OCI-LY1 (cell line): Measurements from ENCODE around the gene ATIC.

Source experiments
- H2AFZ ChIP-seq: fragments of 200-600 bp; sonication (generic), shearing (Covaris generic); 2 replicates; pipeline ENCODE4 v1.6.0; 2014; ENCODE audit warnings: antibody characterized with exemption, mild to moderate bottlenecking, low read length
- H3F3A ChIP-seq: fragments of 200-600 bp; sonication (generic), shearing (Covaris generic); 2 replicates; pipeline ENCODE4 v1.6.0; 2014; ENCODE audit warnings: mild to moderate bottlenecking, antibody characterized with exemption, low read length, moderate library complexity; ENCODE audit not compliant: insufficient read depth
- H3K27ac ChIP-seq: fragments of 200-600 bp; sonication (generic); 2 replicates; pipeline ENCODE4 v1.5.1; 2014; ENCODE audit warnings: low read length, mixed run types, mild to moderate bottlenecking, low read depth; ENCODE audit not compliant: poor library complexity, severe bottlenecking
- H3K27me3 ChIP-seq: fragments of 200-600 bp; sonication (generic); 2 replicates; pipeline ENCODE4 v1.6.0; 2014; ENCODE audit warnings: antibody characterized with exemption, mild to moderate bottlenecking, low read length, moderate library complexity; ENCODE audit not compliant: insufficient read depth
- H3K36me3 ChIP-seq: fragments of 200-600 bp; sonication (generic); 2 replicates; pipeline ENCODE4 v1.6.1; 2014; ENCODE audit warnings: mild to moderate bottlenecking, antibody characterized with exemption, low read length, moderate library complexity, mixed read lengths; ENCODE audit not compliant: insufficient read depth
- H3K4me1 ChIP-seq: fragments of 200-600 bp; sonication (generic); 2 replicates; pipeline ENCODE4 v1.5.1; 2014; ENCODE audit warnings: mild to moderate bottlenecking, low read length, moderate library complexity; ENCODE audit not compliant: insufficient read depth, severe bottlenecking
- H3K4me2 ChIP-seq: fragments of 200-600 bp; sonication (generic), shearing (Covaris generic); 2 replicates; pipeline ENCODE4 v1.6.1; 2014; ENCODE audit warnings: low read length
- H3K4me3 ChIP-seq: fragments of 200-600 bp; sonication (generic); 2 replicates; pipeline ENCODE4 v1.5.1; 2014; ENCODE audit warnings: low read length, low read depth, mild to moderate bottlenecking, mixed read lengths; ENCODE audit not compliant: poor library complexity, severe bottlenecking
- H3K79me2 ChIP-seq: fragments of 200-600 bp; shearing (Covaris generic); 2 replicates; pipeline ENCODE4 v1.6.1; 2016; ENCODE audit warnings: mixed run types, low read length, mixed read lengths; ENCODE audit not compliant: insufficient read depth
- H3K9ac ChIP-seq: fragments of 200-600 bp; sonication (generic), shearing (Covaris generic); 2 replicates; pipeline ENCODE4 v1.6.1; 2014; ENCODE audit warnings: mild to moderate bottlenecking, low read length, mixed read lengths
- H3K9me2 ChIP-seq: fragments of 200-600 bp; sonication (generic), shearing (Covaris generic); 2 replicates; pipeline ENCODE4 v1.6.1; 2014; ENCODE audit warnings: low read depth, mild to moderate bottlenecking, low read length, mixed read lengths
- H3K9me3 ChIP-seq: fragments of 200-600 bp; shearing (Covaris generic); 2 replicates; pipeline ENCODE4 v1.6.1; 2014; ENCODE audit warnings: low read length, mixed read lengths
- H4K20me1 ChIP-seq: fragments of 200-600 bp; sonication (generic), shearing (Covaris generic); 2 replicates; pipeline ENCODE4 v1.6.0; 2016; ENCODE audit warnings: mild to moderate bottlenecking, low read length; ENCODE audit not compliant: insufficient read depth
- CTCF ChIP-seq: fragments of 200-600 bp; sonication (generic), shearing (Covaris generic); IDR thresholded peaks from 2 replicates; pipeline ENCODE4 v1.5.1; 2017; ENCODE audit warnings: mild to moderate bottlenecking, antibody characterized with exemption, low read length, moderate library complexity, mixed read lengths
- EZH2 ChIP-seq: fragments of 200-600 bp; sonication (generic), shearing (Covaris generic); IDR thresholded peaks from 2 replicates; pipeline ENCODE4 v1.8.0; 2017; ENCODE audit warnings: borderline replicate concordance, mixed run types, mild to moderate bottlenecking, antibody characterized with exemption, low read length, moderate library complexity, mixed read lengths

Gene ATIC

GRCh38 chr2:215290980-215291599, 20.8 kb upstream of the ATIC start:
- H3K4me2 ChIP-seq: no peak overlapping the region

GRCh38 chr2:215293879-215294278, 18.0 kb upstream of the ATIC start:
- no peaks in the 10 kb centered on the region for H3K9me2 ChIP-seq
- H3K27ac ChIP-seq: no peak overlapping the region
- no peaks in the 10 kb centered on the region for H4K20me1 ChIP-seq
- H3K9ac ChIP-seq: no peak overlapping the region
- no peaks in the 10 kb centered on the region for H3K4me1 ChIP-seq
- TF ChIP-seq EZH2 (no peak), CTCF (no peak)
- H3K27me3 ChIP-seq: no peaks in the 10 kb centered on the region
- H3K4me3 ChIP-seq: no peak overlapping the region
- H3K9me3 ChIP-seq: no peaks in the 10 kb centered on the region
- H3K4me2 ChIP-seq: no peak overlapping the region
- no peaks in the 10 kb centered on the region for H3K36me3 ChIP-seq
- H3K79me2 ChIP-seq: no peaks in the 10 kb centered on the region
- no peaks in the 10 kb centered on the region for H3F3A ChIP-seq
- H2AFZ ChIP-seq: no peak overlapping the region

More at GRCh38 chr2:215290980-215291599, 20.8 kb upstream of the ATIC start:
- H3K4me1 ChIP-seq: no peaks in the 10 kb centered on the region
- H3K27ac ChIP-seq: no peak overlapping the region
- no peaks in the 10 kb centered on the region for H3F3A ChIP-seq
- TF ChIP-seq EZH2: no peak
- no peak for TF ChIP-seq CTCF
- H3K4me3 ChIP-seq: no peak overlapping the region
- no peak overlapping the region for H2AFZ ChIP-seq
- no peaks in the 10 kb centered on the region for H3K27me3 ChIP-seq
- H3K9me3 ChIP-seq: no peaks in the 10 kb centered on the region
- no peaks in the 10 kb centered on the region for H4K20me1 ChIP-seq
- H3K36me3 ChIP-seq: no peaks in the 10 kb centered on the region
- no peaks in the 10 kb centered on the region for H3K79me2 ChIP-seq
- H3K9me2 ChIP-seq: no peaks in the 10 kb centered on the region
- H3K9ac ChIP-seq: no peak overlapping the region

GRCh38 chr2:215299337-215299859, 12.5 kb upstream of the ATIC start:
- H3K9me2 ChIP-seq: no peaks in the 10 kb centered on the region
- no peaks in the 10 kb centered on the region for H3K36me3 ChIP-seq
- H4K20me1 ChIP-seq: no peaks in the 10 kb centered on the region
- H3K4me1 ChIP-seq: no peaks in the 10 kb centered on the region
- no peak overlapping the region for H2AFZ ChIP-seq
- no peak overlapping the region for H3K9ac ChIP-seq
- no peaks in the 10 kb centered on the region for H3K27me3 ChIP-seq
- peaks cover 3% of the 10 kb centered on the region; the same call in 1 of the 2 replicates for H3K9me3 ChIP-seq
- no peak overlapping the region for H3K4me2 ChIP-seq
- H3K4me3 ChIP-seq: no peak overlapping the region
- H3F3A ChIP-seq: no peaks in the 10 kb centered on the region
- TF ChIP-seq EZH2: no peak
- no peak for TF ChIP-seq CTCF
- H3K27ac ChIP-seq: no peak overlapping the region
- no peaks in the 10 kb centered on the region for H3K79me2 ChIP-seq
